Middle frontal gyrus (tissue), 1 donor: ENCODE data around the gene NUTM2A.
"Not testable (repeated sequence)": the region's sequence is repeated elsewhere in the genome, so short reads cannot be mapped to it uniquely, and the experiment has no call there.

Source experiments
- DNase-seq: peaks from one replicate; pipeline ENCODE4 v3.0.0-alpha.2; 2015; ENCODE audit warnings: low spot score; ENCODE audit errors: extremely low spot score

NUTM2A gene, protein sequence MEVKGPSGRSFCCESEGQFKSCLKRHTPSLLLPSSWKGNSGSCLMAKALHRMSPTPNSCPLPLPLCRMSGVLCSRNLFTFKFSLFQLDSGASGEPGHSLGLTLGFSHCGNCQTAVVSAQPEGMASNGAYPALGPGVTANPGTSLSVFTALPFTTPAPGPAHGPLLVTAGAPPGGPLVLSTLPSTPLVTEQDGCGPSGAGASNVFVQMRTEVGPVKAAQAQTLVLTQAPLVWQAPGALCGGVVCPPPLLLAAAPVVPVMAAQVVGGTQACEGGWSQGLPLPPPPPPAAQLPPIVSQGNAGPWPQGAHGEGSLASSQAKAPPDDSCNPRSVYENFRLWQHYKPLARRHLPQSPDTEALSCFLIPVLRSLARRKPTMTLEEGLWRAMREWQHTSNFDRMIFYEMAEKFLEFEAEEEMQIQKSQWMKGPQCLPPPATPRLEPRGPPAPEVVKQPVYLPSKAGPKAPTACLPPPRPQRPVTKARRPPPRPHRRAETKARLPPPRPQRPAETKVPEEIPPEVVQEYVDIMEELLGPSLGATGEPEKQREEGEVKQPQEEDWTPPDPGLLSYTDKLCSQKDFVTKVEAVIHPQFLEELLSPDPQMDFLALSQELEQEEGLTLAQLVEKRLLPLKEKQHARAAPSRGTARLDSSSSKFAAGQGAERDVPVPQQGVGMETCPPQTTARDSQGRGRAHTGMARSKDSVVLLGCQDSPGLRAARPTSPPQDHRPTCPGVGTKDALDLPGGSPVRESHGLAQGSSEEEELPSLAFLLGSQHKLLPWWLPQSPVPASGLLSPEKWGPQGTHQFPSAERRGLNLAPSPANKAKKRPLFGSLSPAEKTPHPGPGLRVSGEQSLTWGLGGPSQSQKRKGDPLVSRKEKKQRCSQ

GRCh38 chr10:87225148-87225547 is at the start of gene NUTM2A:
NUTM2A (plus strand) TSS chr10:87225448; CDS start chr10:87225831, 383 bp downstream.
- not testable (repeated sequence) for DNase-seq

GRCh38 chr10:87177587-87177986 is 47.7 kb upstream of the NUTM2A start:
- not testable (repeated sequence) for DNase-seq

DNA sequence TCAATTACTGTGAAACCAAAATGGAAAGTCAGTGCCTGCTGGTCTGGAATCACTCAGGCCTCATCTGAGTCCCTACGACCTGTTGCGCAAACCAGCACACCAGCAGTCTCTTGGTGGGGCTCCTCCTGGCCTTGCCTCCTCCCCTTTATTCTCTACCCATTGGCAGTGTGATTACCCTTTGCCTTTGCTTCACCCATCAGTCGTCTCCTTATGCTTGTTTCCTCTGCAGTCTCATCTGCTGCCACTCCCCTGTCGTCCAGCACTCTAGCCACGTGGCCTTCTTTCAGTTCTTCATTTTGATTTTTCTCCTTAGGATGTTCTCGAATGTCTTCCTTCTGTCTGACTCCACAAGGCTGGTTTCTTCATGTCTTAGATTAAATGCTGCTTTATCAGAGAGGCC is 40.8 kb upstream of the NUTM2A start:
- not testable (repeated sequence) for DNase-seq

- DNase-seq = not testable (repeated sequence)
Observed at GRCh38 chr10:87186016-87186415, 39.2 kb upstream of the NUTM2A start.

DNA sequence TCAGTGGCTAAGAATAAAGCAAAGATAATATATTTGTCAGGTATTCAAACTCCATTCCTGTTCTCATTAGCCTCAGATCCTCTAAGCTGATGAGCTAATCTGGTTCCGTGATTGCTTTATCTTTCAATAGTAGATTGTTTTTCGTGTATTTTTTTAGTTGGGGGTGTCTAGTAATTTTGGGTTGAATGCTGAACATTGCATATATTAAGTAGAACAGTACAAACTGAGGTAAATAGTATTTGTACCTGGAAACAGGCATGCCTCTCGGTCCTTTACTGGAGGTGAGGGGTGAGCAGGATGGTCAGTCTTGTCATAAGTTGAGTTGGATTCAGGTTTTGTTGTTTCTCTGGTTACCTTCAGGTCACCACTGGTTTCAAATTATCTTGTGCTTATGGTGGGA is 37.7 kb upstream of the NUTM2A start:
- not testable (repeated sequence) for DNase-seq

GRCh38 chr10:87191841-87192240 is 33.4 kb upstream of the NUTM2A start:
- DNase-seq = not testable (repeated sequence)

DNA sequence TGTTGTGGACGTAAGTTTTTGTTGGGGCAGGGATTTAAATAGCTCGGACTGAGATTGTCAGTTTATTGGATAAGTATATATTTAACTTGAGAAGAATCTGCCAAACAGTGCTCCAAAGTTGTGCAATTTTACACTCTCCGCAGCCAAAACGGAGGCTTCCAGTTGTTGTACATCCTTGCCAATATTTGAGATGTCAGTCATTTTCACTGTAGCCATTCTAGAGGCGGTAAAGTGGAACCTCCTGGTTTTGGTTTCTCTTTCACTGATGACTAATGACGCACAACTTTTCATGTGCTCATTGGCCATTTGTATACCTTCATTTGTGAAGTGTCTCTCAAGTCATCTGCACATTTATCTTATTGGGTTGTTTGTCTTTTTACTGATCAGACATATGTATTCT is 24.3 kb upstream of the NUTM2A start:
- not testable (repeated sequence) for DNase-seq

GRCh38 chr10:87204801-87205200 is 20.4 kb upstream of the NUTM2A start:
- DNase-seq = not testable (repeated sequence)

- not testable (repeated sequence) for DNase-seq
Observed at GRCh38 chr10:87206922-87207321, 18.3 kb upstream of the NUTM2A start.

- not testable (repeated sequence) for DNase-seq
Observed at GRCh38 chr10:87210309-87210708, 14.9 kb upstream of the NUTM2A start.

GRCh38 chr10:87211848-87212247 is 13.4 kb upstream of the NUTM2A start:
- DNase-seq = not testable (repeated sequence)

GRCh38 chr10:87213150-87213765 is 12.0 kb upstream of the NUTM2A start:
- not testable (repeated sequence) for DNase-seq

- not testable (repeated sequence) for DNase-seq
Observed at GRCh38 chr10:87213806-87214205, 11.4 kb upstream of the NUTM2A start.

- not testable (repeated sequence) for DNase-seq
Observed at GRCh38 chr10:87216120-87216519, 9.1 kb upstream of the NUTM2A start.

DNA sequence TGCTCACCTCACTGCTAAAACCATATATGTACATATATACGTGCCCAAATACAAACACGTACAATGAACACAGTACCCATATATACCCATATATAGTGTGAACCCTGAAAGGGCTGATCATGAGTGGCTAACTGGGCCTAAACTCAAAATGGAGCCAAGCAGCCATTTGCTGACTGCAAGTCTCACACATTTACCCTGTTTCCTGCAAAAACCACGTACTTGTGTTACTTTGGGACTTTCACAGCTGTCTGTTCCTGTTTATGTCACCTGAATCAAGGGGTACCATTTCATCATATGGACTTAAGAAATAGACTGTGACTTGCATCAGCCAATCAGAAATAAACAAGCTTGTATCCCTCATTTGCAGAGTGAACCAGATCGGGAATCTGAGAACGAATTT is 5.9 kb upstream of the NUTM2A start:
- not testable (repeated sequence) for DNase-seq

DNA sequence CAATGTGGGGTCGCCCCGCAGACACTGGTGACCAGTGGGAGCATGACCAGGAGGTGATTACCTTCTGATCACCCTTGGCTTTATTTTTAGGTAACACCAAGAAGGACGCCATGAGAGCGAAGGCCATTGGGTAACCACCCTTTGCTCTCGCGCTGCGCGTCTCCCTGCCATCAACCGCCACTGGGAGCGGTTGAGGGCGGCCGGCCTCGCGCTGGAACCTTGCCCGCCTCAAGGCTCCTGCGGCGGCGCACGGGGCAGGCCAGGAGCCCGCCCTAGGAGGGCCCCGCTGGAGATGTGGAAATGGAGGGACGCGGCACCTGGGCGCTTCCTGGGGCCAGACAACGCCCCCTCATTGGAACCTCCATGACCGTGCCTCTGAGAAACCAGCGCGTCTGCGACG is 2.5 kb upstream of the NUTM2A start:
- not testable (repeated sequence) for DNase-seq

- DNase-seq = not testable (repeated sequence)
Observed at GRCh38 chr10:87228247-87228646, 3.0 kb downstream of the NUTM2A start.

DNA sequence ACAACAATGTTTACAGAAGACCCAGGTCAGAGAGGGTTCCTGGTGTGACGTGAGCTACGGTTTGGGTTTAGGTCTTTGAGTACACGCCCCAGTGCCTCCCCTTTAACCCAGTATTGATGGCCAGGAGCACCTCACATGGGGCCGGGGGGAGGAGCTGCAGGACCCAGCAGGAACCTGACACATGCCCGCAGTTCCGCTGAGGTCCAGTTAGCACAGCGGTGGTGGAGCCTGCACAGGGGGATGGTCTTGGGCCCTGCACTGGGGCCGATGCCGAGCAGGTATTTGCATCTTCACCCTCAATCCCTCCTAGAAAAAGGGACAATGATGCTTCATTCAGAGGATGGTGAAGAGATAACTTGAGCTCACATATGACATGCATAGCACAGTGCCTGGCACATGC is 4.0 kb downstream of the NUTM2A start:
- not testable (repeated sequence) for DNase-seq

GRCh38 chr10:87234854-87235253 is 9.6 kb downstream of the NUTM2A start:
- not testable (repeated sequence) for DNase-seq

- not testable (repeated sequence) for DNase-seq
Observed at GRCh38 chr10:87237244-87237643, 12.0 kb downstream of the NUTM2A start.

- not testable (repeated sequence) for DNase-seq
Observed at GRCh38 chr10:87239346-87239808, 14.1 kb downstream of the NUTM2A start.
